ENCODE results near the gene HOXB5. TPM values are rescaled to one million over a fixed set of nuclear protein-coding genes. Genes with fewer than 3 reads are reported as not detected.

The HOXB5 gene
- total RNA-seq, 1 donor from 2014 or later: not detected

DNA sequence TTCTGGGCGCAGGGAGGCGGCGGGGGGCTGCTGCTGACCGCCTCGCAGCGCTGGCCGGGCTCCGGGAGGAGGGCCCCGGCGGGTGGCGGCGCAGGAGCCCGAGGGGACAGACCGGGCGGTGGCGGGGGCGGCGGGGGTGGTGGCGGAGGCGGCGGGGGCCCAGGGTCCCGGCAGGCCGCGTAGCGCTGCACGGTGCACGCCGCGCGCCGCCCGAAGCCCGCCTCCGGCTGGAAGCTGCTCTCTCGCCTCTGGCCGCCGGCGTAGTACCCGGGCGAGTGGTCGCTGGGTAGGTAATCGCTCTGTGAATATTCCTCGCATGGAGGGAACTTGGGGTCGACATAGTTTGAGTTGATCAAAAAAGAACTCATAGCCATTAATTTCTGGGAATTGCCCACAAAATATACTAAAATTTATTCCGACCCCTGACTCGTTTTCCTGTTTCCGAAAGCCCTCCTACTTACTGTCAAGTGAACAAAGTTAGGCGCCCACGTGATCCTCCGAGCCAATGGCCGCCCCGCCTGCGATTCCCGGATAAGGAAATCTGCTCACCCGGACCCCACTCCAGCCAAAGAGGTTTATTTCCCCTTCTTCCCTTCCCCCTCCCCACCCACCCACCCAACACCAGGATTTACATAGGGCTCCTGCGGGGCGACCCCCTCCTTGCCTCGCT is 15.5 kb downstream of the HOXB5 start, which contains the start of gene HOXB4:
Gene HOXB4, minus strand, starts transcription at position 405 of the 670 bp plus-strand sequence. Its CDS starts 31 bp downstream, at position 374.
- H3K27ac Mint-ChIP-seq: no peak within 1 kb of the TSS
- TF ChIP-seq, protein P1, sequence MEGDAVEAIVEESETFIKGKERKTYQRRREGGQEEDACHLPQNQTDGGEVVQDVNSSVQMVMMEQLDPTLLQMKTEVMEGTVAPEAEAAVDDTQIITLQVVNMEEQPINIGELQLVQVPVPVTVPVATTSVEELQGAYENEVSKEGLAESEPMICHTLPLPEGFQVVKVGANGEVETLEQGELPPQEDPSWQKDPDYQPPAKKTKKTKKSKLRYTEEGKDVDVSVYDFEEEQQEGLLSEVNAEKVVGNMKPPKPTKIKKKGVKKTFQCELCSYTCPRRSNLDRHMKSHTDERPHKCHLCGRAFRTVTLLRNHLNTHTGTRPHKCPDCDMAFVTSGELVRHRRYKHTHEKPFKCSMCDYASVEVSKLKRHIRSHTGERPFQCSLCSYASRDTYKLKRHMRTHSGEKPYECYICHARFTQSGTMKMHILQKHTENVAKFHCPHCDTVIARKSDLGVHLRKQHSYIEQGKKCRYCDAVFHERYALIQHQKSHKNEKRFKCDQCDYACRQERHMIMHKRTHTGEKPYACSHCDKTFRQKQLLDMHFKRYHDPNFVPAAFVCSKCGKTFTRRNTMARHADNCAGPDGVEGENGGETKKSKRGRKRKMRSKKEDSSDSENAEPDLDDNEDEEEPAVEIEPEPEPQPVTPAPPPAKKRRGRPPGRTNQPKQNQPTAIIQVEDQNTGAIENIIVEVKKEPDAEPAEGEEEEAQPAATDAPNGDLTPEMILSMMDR (IDR thresholded peaks at IDR 0.05): no peak
- TF ChIP-seq EZH2 (IDR thresholded peaks at IDR 0.05) (peak; percentile 74), EZH2phosphoT487 (IDR thresholded peaks at IDR 0.05) (peak; percentile 77)
- no peaks in the 10 kb centered on the region for H3K4me1 Mint-ChIP-seq
- H3K4me3 Mint-ChIP-seq: peak within 1 kb of the TSS; percentile 67
- no peaks in the 10 kb centered on the region for H3K9me3 ChIP-seq (ENCODE audit: low read depth)
- peak; percentile 74 for DNase-seq (ENCODE audit: low spot score)
- H2AFZ ChIP-seq (replicated peaks): no peak within 1 kb of the TSS
- H3K27me3 ChIP-seq: peaks cover 100% of the 10 kb centered on the region
- no peaks in the 10 kb centered on the region for H3K36me3 ChIP-seq
- H3K27me3 Mint-ChIP-seq (ENCODE audit: insufficient read depth, low read depth): peaks cover 93% of the 10 kb centered on the region
- no peaks in the 10 kb centered on the region for H3K79me2 ChIP-seq (ENCODE audit: low read depth)
- peaks cover 94% of the 10 kb centered on the region for H4K20me1 ChIP-seq (ENCODE audit: low read depth)
- H3F3A ChIP-seq (ENCODE audit: low read depth): peaks cover 4% of the 10 kb centered on the region
- no peaks in the 10 kb centered on the region for H3K36me3 Mint-ChIP-seq
- no peak within 1 kb of the TSS for H3K27ac ChIP-seq
- H3K4me3 ChIP-seq: no peak within 1 kb of the TSS
- peaks cover 13% of the 10 kb centered on the region for H3K9me3 Mint-ChIP-seq
- H3K9ac ChIP-seq: no peak within 1 kb of the TSS
- H3K4me2 ChIP-seq: peak within 1 kb of the TSS; percentile 58
- no peaks in the 10 kb centered on the region for H3K4me1 ChIP-seq

DNA sequence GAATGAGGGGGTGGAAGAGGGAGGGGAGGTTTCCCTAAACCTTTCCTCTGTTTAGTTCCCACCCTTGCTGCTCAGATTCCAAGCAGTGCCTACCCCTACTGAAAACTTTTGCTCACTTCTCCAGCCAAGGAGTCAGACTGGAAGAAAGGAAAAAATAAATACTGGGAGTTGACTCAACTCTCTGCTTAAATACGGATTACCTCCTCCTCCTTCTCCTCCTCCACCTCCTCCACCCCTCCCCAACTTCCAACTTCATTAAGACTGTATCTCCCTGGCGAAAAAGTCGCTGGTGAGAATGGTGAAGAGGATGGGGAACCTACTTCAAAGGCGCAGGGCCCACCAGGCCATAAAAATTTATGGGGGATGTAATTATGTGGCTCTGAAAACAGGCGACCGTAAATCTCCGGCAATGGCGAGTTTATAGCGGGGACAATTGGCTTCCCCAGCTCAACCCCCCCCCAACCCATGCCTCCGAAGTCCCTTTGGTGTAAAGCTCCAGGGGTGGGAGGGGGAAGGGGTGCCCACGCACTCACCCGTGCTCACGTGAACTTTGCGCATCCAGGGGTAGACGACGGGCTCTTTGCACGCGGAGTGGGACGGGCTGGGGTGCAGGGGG is 16.1 kb downstream of the HOXB5 start:
- H3K27ac Mint-ChIP-seq: no peak overlapping the region
- H3K4me2 ChIP-seq: no peak overlapping the region
- peaks cover 93% of the 10 kb centered on the region for H3K27me3 Mint-ChIP-seq (ENCODE audit: insufficient read depth, low read depth)
- H3K9me3 ChIP-seq (ENCODE audit: low read depth): no peaks in the 10 kb centered on the region
- no peak overlapping the region for H3K4me3 ChIP-seq
- peaks cover 100% of the 10 kb centered on the region for H3K27me3 ChIP-seq
- TF ChIP-seq EZH2 (IDR thresholded peaks at IDR 0.05) (peak; percentile 93), EZH2phosphoT487 (IDR thresholded peaks at IDR 0.05) (peak; percentile 68)
- TF ChIP-seq, protein P1 (IDR thresholded peaks at IDR 0.05): no peak
- H3K79me2 ChIP-seq (ENCODE audit: low read depth): no peaks in the 10 kb centered on the region
- H3K4me1 Mint-ChIP-seq: no peaks in the 10 kb centered on the region
- H3K27ac ChIP-seq: no peak overlapping the region
- H2AFZ ChIP-seq (replicated peaks): no peak overlapping the region
- no peak overlapping the region for H3K9ac ChIP-seq
- peak overlapping the region; percentile 35 for H3K4me3 Mint-ChIP-seq
- H3F3A ChIP-seq (ENCODE audit: low read depth): peaks cover 4% of the 10 kb centered on the region
- DNase-seq (ENCODE audit: low spot score): no peak
- H4K20me1 ChIP-seq (ENCODE audit: low read depth): peaks cover 94% of the 10 kb centered on the region
- H3K4me1 ChIP-seq: no peaks in the 10 kb centered on the region
- H3K36me3 Mint-ChIP-seq: no peaks in the 10 kb centered on the region
- H3K36me3 ChIP-seq: no peaks in the 10 kb centered on the region
- H3K9me3 Mint-ChIP-seq: peaks cover 10% of the 10 kb centered on the region

DNA sequence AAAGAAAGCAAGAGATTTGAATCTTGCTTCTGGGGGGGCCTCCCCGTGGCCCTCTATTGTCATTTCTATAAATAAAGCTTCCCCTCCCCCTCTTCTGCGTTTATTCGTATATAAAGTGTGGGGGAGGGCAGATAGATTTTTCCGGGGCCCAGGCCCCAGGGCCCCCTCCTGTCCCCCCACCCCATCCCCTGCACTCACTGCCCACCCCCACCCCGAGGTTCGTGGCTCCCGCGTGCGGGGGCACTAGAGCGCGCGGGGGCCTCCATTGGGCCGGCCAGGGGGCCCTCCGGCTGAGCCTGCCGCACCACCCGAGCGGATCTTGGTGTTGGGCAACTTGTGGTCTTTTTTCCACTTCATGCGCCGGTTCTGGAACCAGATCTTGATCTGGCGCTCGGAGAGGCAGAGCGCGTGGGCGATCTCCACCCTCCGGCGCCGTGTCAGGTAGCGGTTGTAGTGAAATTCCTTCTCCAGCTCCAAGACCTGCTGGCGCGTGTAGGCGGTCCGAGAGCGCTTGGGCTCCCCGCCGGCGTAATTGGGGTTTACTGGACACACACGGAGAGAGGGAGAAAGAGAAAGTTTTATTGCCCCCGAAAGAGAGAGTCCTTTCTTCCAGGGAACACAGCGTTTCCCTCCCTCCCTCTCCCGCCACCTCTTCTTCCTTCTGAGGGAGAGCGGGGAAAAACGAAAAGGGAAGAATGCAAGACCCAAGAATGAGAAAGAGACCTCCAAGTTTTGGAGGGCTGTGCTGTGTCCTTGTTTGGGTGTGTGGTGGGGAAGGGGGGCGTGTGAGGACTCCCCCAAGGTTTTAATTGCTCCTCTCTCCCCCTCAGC is 16.9 kb downstream of the HOXB5 start:
- Histone ChIP-seq H2AFZ (replicated peaks) (no peak overlapping the region), H3K36me3 (no peaks in the 10 kb centered on the region), H3K27me3 (peaks cover 100% of the 10 kb centered on the region), H3K4me2 (no peak overlapping the region), H3K4me1 (no peaks in the 10 kb centered on the region), H3F3A (ENCODE audit: low read depth) (peaks cover 4% of the 10 kb centered on the region), H3K27ac (no peak overlapping the region), H3K9ac (no peak overlapping the region), H3K79me2 (ENCODE audit: low read depth) (no peaks in the 10 kb centered on the region), H3K9me3 (ENCODE audit: low read depth) (no peaks in the 10 kb centered on the region), H4K20me1 (ENCODE audit: low read depth) (peaks cover 94% of the 10 kb centered on the region), H3K4me3 (no peak overlapping the region)
- TF ChIP-seq EZH2phosphoT487 (IDR thresholded peaks at IDR 0.05) (peak; percentile 86), EZH2 (IDR thresholded peaks at IDR 0.05) (peak; percentile 91)
- TF ChIP-seq, protein P1 (IDR thresholded peaks at IDR 0.05): no peak
- H3K4me1 Mint-ChIP-seq: no peaks in the 10 kb centered on the region
- H3K4me3 Mint-ChIP-seq: no peak overlapping the region
- H3K27me3 Mint-ChIP-seq (ENCODE audit: insufficient read depth, low read depth): peaks cover 91% of the 10 kb centered on the region
- no peak overlapping the region for H3K27ac Mint-ChIP-seq
- H3K9me3 Mint-ChIP-seq: peaks cover 11% of the 10 kb centered on the region
- peak; percentile 46 for DNase-seq (ENCODE audit: low spot score)
- H3K36me3 Mint-ChIP-seq: no peaks in the 10 kb centered on the region
